A549 (cell line): ENCODE results near the gene WHRN.

Source experiments
- CTCF ChIP-seq: fragments of >200 bp; sonication (Bioruptor Twin); formaldehyde crosslinking; IDR thresholded peaks from 3 replicates; pipeline ENCODE4 v1.5.1; 2016
- EP300 ChIP-seq, 2 experiments: fragments of >200 bp; sonication (Bioruptor Twin); formaldehyde crosslinking; IDR thresholded peaks; 2 replicates in 1 of 2; 3 replicates in 1 of 2; pipeline ENCODE4 v1.6.1; 2016 to 2017
- HMGXB4 ChIP-seq: fragments of 250-450 bp; sonication (Bioruptor Pico); IDR thresholded peaks from 2 replicates; pipeline ENCODE4 v1.5.0; 2021; ENCODE audit warnings: mild to moderate bottlenecking, moderate library complexity, borderline replicate concordance
- JUN ChIP-seq, 2 experiments: fragments of >200 bp; sonication (Bioruptor Twin); formaldehyde crosslinking; IDR thresholded peaks; 2 replicates in 1 of 2; 3 replicates in 1 of 2; pipeline ENCODE4 v1.6.1; 2016 to 2017
- NR3C1 ChIP-seq: fragments of >200 bp; sonication (Bioruptor Twin); formaldehyde crosslinking; IDR thresholded peaks from 3 replicates; pipeline ENCODE4 v1.6.1; 2017
- PHF8 ChIP-seq: fragments of 200-600 bp; sonication (generic); IDR thresholded peaks from 2 replicates; pipeline ENCODE4 v1.6.1; 2016; ENCODE audit warnings: low read depth, mild to moderate bottlenecking, antibody characterized with exemption, moderate library complexity, borderline replicate concordance
- POLR2A ChIP-seq: IDR thresholded peaks from 2 replicates; pipeline ENCODE4 v1.6.1; 2012; ENCODE audit warnings: mild to moderate bottlenecking, low read length
- SMC3 ChIP-seq: fragments of >200 bp; sonication (Bioruptor Twin); formaldehyde crosslinking; IDR thresholded peaks from 3 replicates; pipeline ENCODE4 v1.6.1; 2018; ENCODE audit warnings: inconsistent platforms
- TFCP2L1 ChIP-seq: fragments of 250-450 bp; sonication (Bioruptor Pico); IDR thresholded peaks from 2 replicates; pipeline ENCODE4 v1.5.0; 2021; ENCODE audit warnings: mild to moderate bottlenecking
- USF2 ChIP-seq: fragments of 450-650 bp; IDR thresholded peaks from 2 replicates; pipeline ENCODE4 v1.6.1; 2014; ENCODE audit warnings: antibody characterized with exemption
- ZFP36 ChIP-seq: fragments of 450-650 bp; IDR thresholded peaks from 2 replicates; pipeline ENCODE4 v1.6.1; 2014; ENCODE audit warnings: borderline replicate concordance; ENCODE audit not compliant: partially characterized antibody
- ZSCAN20 ChIP-seq: fragments of 250-450 bp; sonication (Bioruptor Pico); IDR thresholded peaks from 2 replicates; pipeline ENCODE4 v1.8.0; 2022; ENCODE audit warnings: mild to moderate bottlenecking, moderate library complexity
- TF ChIP-seq, protein P1 (sequence below): fragments of >200 bp; sonication (Bioruptor Twin); formaldehyde crosslinking; IDR thresholded peaks from 3 replicates; pipeline ENCODE4 v1.6.1; 2016
- TF ChIP-seq, protein P2 (sequence below): fragments of 200-600 bp; sonication (generic); IDR thresholded peaks from 2 replicates; pipeline ENCODE4 v1.6.1; 2016; ENCODE audit warnings: antibody characterized with exemption, mild to moderate bottlenecking, moderate library complexity

- TF ChIP-seq CTCF: no peak
- TF ChIP-seq USF2: no peak
- no peak for TF ChIP-seq NR3C1
- no peak for TF ChIP-seq TFCP2L1 (CRISPR knock-in tag)
- TF ChIP-seq ZFP36: no peak
- TF ChIP-seq, protein P1, sequence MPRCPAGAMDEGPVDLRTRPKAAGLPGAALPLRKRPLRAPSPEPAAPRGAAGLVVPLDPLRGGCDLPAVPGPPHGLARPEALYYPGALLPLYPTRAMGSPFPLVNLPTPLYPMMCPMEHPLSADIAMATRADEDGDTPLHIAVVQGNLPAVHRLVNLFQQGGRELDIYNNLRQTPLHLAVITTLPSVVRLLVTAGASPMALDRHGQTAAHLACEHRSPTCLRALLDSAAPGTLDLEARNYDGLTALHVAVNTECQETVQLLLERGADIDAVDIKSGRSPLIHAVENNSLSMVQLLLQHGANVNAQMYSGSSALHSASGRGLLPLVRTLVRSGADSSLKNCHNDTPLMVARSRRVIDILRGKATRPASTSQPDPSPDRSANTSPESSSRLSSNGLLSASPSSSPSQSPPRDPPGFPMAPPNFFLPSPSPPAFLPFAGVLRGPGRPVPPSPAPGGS: no peak
- no peak for TF ChIP-seq POLR2A
- no peak for TF ChIP-seq ZSCAN20 (CRISPR knock-in tag)
- TF ChIP-seq SMC3: no peak
- TF ChIP-seq HMGXB4 (CRISPR knock-in tag): no peak
- no peak for TF ChIP-seq JUN (IDR thresholded peaks at IDR 0.05)
- TF ChIP-seq PHF8: no peak
- no peak for TF ChIP-seq EP300 (IDR thresholded peaks at IDR 0.05)
- TF ChIP-seq, protein P2, sequence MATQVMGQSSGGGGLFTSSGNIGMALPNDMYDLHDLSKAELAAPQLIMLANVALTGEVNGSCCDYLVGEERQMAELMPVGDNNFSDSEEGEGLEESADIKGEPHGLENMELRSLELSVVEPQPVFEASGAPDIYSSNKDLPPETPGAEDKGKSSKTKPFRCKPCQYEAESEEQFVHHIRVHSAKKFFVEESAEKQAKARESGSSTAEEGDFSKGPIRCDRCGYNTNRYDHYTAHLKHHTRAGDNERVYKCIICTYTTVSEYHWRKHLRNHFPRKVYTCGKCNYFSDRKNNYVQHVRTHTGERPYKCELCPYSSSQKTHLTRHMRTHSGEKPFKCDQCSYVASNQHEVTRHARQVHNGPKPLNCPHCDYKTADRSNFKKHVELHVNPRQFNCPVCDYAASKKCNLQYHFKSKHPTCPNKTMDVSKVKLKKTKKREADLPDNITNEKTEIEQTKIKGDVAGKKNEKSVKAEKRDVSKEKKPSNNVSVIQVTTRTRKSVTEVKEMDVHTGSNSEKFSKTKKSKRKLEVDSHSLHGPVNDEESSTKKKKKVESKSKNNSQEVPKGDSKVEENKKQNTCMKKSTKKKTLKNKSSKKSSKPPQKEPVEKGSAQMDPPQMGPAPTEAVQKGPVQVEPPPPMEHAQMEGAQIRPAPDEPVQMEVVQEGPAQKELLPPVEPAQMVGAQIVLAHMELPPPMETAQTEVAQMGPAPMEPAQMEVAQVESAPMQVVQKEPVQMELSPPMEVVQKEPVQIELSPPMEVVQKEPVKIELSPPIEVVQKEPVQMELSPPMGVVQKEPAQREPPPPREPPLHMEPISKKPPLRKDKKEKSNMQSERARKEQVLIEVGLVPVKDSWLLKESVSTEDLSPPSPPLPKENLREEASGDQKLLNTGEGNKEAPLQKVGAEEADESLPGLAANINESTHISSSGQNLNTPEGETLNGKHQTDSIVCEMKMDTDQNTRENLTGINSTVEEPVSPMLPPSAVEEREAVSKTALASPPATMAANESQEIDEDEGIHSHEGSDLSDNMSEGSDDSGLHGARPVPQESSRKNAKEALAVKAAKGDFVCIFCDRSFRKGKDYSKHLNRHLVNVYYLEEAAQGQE: no peak
These were observed 96.6 kb downstream of the WHRN start for GRCh38 chr9:114408645-114409044.
